Middle frontal gyrus (tissue), 1 donor: ENCODE results near the gene ACAA2.
"Not testable (repeated sequence)": the region's sequence is repeated elsewhere in the genome, so short reads cannot be mapped to it uniquely, and the experiment has no call there.

Source experiments
- DNase-seq: peaks from one replicate; pipeline ENCODE4 v3.0.0-alpha.2; 2015; ENCODE audit warnings: low spot score; ENCODE audit errors: extremely low spot score

The ACAA2 gene

DNA sequence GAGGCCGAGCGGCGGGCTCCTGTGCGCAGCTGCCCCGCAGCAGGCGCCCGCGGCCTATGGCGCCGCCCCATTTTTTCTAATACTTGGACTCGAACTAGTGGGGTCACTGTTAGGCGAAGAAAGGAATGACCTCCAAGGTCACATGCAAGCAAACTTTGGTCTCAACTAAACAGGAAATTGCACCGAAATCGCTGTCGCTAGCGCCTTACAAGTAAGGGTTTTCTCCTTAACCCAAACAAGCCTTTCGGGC, 339 bp downstream of the ACAA2 start:
- DNase-seq = no peak

DNA sequence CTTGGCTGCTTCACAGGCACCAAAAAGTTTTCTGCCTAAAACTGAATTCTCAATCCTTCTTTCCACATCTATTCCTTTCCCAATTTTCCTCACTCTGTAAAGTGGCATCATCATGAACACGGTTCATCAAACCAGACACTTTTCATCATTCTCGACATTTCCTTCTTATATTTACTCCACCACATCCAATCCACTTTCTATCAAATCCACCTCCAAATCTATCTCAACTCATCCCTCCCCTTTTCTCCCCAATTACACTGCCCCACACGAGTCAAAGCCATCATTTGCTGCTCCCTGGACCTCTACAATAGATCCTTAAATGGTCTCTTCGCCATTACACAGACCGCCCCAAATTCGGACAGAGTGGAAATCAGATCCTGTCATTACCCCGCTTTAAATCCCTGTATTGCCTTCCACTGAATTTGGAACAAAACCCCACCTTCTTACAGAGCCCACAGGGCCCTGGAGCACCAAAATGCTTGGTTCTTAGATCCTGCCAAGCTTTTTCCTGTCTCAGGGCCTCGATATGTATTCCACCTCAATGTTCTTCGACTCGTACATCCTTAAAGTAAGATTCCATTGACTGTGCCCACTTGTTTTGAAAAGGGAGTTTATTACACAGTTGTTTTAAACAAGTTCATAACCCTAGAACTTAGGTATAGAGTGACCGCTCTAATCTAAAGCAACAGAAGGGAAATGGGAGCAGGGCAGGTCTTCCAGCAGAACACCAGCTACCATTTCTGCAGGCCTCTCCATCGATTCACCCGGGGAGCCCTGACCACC, 856 bp downstream of the ACAA2 start:
- no peak for DNase-seq

DNA sequence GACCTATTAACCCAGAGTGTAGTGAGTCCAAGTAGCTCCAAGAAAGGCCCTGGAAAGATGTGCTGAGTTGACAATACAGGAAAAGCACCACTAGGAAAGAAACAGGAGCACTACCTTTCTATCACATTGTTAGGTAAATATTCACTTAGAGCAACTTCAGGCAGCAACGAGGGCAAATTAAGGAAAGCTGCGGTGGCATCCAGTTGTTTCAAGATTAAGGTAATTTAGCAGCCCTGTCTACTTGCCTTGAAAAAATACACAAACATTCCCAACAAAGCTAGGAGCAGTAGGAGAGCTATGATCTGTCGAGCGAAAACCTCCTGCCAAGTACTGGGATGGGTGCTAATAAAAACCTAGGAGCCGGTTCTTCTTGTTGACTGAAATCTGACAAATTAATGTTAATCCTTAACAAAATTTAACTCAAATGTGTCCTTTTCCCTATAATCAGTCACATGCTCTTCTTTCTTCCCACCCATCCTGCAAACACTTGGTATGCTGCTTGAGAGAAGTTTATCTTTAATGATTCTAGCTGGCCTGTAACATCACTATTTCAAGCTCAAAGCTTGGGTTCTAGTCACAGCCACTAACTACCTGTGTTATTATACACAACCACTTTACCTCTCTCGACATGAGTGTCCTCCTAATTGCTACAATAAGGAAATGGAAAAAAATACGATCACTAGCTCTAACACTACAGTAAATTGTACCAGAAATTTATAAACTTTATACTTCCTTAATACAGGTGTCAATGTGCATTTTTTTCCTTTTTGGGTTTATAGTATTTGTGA, 2.0 kb downstream of the ACAA2 start:
- no peak for DNase-seq

DNA sequence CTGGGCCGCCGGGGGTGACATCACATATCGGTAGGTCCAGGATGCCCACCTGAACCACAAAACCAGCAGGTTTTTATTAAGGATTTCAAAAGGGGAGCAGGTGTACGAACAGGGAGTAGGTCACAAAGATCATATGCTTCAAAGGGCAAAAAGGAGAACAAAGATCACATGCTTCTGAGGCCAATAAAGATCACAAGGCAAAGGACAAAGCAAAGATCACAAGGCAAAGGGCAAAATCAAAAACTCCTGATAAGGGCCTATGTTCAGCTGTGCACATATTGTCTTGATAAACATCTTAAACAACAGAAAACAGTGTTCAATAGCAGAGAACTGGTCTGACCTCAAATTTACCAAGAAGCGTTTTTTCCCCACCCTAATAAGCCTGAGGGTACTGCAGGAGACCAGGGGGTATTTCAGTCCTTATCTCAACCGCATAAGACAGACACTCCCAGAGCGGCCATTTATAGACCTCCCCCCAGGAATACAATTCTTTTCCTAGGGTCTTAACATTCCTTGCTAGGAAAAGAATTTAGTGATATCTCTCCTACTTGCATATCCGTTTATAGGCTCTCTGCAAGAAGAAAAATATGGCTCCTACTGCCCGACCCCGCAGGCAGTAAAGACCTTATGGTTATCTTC, 4.7 kb downstream of the ACAA2 start:
- not testable (repeated sequence) for DNase-seq

- DNase-seq = no peak
Measured at GRCh38 chr18:49804096-49804495, 9.2 kb downstream of the ACAA2 start.

- DNase-seq = no peak
Measured at GRCh38 chr18:49802623-49803022, 10.7 kb downstream of the ACAA2 start.

DNA sequence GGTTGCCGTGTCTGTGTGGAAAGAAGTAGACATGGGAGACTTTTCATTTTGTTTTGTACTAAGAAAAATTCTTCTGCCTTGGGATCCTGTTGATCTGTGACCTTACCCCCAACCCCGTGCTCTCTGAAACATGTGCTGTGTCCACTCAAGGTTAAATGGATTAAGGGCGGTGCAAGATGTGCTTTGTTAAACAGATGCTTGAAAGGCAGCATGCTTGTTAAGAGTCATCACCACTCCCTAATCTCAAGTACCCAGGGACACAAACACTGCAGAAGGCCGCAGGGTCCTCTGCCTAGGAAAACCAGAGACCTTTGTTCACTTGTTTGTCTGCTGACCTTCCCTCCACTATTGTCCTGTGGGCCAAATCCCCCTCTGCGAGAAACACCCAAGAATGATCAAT, 12.8 kb downstream of the ACAA2 start:
- not testable (repeated sequence) for DNase-seq

DNA sequence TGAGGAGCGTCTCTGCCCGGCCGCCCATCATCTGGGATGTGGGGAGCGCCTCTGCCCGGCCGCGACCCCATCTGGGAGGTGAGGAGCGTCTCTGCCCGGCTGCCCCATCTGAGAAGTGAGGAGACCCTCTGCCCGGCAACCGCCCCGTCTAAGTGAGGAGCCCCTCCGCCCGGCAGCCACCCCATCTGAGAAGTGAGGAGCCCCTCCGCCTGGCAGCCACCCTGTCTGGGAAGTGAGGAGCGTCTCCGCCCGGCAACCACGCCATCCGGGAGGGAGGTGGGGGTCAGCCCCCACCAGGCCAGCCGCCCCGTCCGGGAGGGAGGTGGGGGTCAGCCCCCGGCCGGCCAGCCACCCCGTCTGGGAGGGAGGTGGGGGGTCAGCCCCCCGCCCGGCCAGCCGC, 13.5 kb downstream of the ACAA2 start:
- not testable (repeated sequence) for DNase-seq

DNA sequence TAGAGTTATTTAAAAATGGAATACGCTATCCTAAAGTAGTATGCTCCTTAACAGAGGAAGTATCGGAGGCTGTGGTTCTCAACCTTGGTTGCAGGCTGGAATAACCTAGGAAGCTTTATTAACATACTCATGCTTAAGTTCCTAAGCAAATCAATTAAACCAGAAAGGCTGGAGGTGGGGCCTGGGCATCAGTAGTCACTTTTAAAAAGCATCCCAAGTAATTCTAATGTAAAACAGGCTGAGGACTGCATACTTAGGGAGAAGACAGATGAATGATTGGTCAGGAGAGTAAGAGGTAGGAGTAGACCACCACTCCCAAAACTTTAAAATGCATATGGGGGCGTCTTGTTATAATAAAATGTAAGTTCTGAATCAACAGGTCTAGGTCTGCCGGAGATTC, 15.3 kb downstream of the ACAA2 start:
- no peak for DNase-seq

- no peak for DNase-seq
Measured at GRCh38 chr18:49795612-49796552, 17.5 kb downstream of the ACAA2 start.

DNA sequence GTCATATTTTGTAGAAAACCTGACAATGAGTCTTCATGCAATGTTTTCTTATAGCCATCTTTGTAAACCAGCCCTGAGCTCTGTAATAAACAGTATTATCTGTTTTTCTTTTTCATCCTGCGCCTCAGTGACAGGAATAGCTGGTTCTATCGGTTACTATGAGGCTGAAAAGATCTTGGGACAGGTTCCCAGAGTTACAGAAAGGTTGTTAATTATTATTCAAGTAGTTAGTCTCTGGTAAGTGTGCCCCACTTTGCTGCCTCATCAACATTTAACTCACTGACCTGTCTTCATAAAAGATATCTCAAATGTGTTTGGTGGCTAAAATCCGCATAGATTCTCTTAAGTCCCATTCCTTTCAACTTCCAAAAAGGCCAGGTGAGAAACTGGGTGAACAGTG, 18.6 kb downstream of the ACAA2 start:
- no peak for DNase-seq

- not testable (repeated sequence) for DNase-seq
Measured at GRCh38 chr18:49789560-49790134, 23.7 kb downstream of the ACAA2 start.

- DNase-seq = no peak
Measured at GRCh38 chr18:49788327-49788898, 24.9 kb downstream of the ACAA2 start.

GRCh38 chr18:49786019-49786720, 27.2 kb downstream of the ACAA2 start:
- DNase-seq = no peak

DNA sequence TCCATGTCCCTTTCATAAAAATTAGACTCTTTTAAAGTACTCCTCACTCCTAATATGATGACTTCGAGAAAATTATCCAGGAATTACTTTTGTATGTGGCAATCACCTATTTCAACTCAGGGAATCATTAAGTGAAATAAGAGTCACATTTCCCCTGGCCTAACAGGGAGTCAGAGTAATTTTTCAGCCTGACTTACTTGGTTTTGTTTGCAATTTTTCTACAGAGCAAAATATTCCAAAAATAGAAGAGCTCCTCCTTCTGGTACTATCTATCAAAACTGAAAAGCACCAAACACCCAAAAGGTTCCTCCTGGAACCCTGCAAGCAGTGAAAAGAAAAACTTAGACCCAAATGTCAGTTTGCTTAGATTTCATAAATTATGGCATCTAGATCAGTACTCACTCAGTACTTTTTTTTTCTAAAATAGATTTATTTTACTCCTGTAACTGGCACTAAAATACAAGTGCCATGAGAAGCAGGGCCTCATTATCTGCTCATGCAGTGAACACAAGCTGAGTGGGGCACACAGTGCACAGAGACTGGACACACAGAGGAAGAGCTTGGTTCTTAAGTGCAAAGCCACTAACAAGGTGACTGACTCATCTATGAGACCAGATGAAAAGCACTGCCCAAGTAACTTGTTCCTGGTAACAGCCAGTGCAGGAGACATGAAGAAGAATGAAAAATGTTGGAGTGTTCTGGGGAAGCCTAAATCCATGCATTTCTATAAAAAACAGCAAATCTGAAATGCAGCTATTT, 28.7 kb downstream of the ACAA2 start:
- DNase-seq = no peak

DNA sequence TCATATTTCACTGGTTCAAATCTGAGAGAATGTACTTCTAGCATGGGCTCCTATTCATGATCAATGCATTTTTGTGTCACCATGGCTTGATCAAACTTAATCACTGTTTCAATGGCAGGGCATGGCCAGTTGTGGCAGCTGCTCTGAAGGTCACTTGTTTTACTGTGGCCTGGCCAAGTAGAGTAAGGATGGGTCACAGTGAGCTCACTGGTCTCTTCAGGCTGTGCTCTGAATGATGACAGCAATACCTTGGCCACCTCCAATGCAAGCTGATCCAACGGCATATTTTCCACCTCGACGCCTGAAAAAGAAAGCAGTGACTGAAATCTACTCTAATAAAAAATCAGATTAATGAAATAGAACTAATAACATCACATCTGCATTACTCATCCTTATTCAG, 29.7 kb downstream of the ACAA2 start:
- not testable (repeated sequence) for DNase-seq

DNA sequence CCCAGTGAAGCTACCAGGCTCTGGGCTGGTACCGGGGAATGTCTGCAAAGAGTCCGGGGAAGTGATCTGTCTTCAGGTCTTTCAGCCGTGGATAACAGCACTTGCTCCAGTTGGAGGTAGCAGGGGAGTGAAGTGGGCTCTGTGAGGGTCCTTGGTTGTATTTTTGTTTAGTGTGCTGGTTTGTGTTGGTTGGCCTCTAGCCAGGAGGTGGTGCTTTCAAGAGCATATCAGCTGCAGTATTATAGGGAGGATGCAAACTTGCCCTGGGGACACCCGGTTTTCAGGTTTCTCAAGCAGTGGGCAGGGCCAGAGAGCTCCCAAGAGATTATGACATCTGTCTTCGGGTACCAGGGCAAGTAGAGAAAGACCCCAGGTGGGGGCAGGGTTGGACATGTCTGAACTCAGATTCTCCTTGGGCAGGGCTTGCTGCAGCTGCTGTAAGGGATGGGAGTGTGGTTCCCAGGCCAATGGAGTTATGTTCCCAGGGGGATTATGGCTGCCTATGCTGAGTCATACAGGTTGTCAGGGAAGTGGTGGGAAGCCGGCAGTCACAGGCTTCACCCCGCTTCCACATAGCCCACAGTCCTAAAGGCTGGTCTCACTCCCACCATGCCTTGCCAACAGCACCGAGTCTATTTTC, 34.4 kb downstream of the ACAA2 start:
- DNase-seq = no peak

DNA sequence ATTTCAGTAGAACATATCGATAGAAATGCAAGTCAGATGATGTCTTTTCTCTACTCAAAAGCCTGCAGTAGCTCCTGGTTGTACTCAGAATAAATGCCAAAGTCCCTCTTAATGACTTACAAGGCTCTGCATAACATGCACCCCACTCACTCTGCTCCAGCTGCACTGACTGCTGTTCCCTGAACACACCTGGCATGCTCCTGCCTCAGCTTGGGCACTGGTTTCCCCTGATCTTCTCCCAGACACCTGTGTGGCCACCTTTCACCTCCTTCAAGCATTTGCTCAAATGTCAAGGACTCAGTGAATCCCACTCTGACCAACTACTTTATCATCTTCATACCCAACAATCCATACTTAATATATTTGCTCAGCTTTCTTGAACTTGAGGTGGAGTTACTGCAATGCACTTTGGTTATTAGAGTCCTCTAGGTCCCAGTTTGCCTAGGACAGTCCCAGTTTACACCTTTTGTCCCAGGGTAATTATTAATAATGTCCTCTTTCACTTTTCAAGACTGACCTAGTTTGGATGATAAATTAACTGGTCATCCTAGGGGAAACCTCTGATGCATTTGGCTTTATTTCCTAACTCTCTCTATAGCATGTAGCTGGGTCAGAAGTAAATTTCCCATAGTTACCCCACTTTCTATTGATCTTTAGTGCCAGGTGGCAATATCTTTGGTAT, 44.1 kb downstream of the ACAA2 start:
- DNase-seq = no peak
